Activated effector memory CD4-positive, alpha-beta T cell treated with Interleukin-2 at 50 U/mL for 16 hours (primary cell): ENCODE measurements around the gene SYDE2.
"Not testable (repeated sequence)": the region's sequence is repeated elsewhere in the genome, so short reads cannot be mapped to it uniquely, and the experiment has no call there.

Experiments
- DNase-seq: peaks from one replicate; pipeline ENCODE4 v3.0.0-alpha.2; 2020

Gene SYDE2

GRCh38 chr1:85208488-85208887 lies 7.7 kb upstream of the SYDE2 start:
- no peak for DNase-seq

- DNase-seq = no peak
These were observed 2.9 kb upstream of the SYDE2 start for GRCh38 chr1:85203573-85204171.

- no peak for DNase-seq
These were observed 2.0 kb upstream of the SYDE2 start for GRCh38 chr1:85202864-85203255.

GRCh38 chr1:85202092-85202863 lies 1.5 kb upstream of the SYDE2 start:
- DNase-seq = no peak

- peak; percentile 63 for DNase-seq
These were observed 700 bp upstream of the SYDE2 start for GRCh38 chr1:85201340-85202091.

GRCh38 chr1:85199667-85200462 lies 951 bp downstream of the SYDE2 start:
- DNase-seq = peak; percentile 1

- DNase-seq = no peak
These were observed 2.0 kb downstream of the SYDE2 start for GRCh38 chr1:85198864-85199263.

- no peak for DNase-seq
These were observed 4.5 kb downstream of the SYDE2 start for GRCh38 chr1:85196358-85196757.

GRCh38 chr1:85195703-85196102 lies 5.1 kb downstream of the SYDE2 start:
- DNase-seq = no peak

GRCh38 chr1:85192129-85192528 lies 8.7 kb downstream of the SYDE2 start:
- DNase-seq = not testable (repeated sequence)

- DNase-seq = no peak
These were observed 11.7 kb downstream of the SYDE2 start for GRCh38 chr1:85189120-85189519.

- DNase-seq = no peak
These were observed 12.3 kb downstream of the SYDE2 start for GRCh38 chr1:85188530-85188929.

- not testable (repeated sequence) for DNase-seq
These were observed 13.8 kb downstream of the SYDE2 start for GRCh38 chr1:85187021-85187420.

GRCh38 chr1:85184245-85184644 lies 16.6 kb downstream of the SYDE2 start:
- no peak for DNase-seq

- DNase-seq = no peak
These were observed 18.1 kb downstream of the SYDE2 start for GRCh38 chr1:85182700-85183099.

- DNase-seq = no peak
These were observed 19.9 kb downstream of the SYDE2 start for GRCh38 chr1:85180869-85181268.

- no peak for DNase-seq
These were observed 21.3 kb downstream of the SYDE2 start for GRCh38 chr1:85179522-85179921.

- no peak for DNase-seq
These were observed 22.4 kb downstream of the SYDE2 start for GRCh38 chr1:85178396-85178795.

GRCh38 chr1:85174503-85174902 lies 26.3 kb downstream of the SYDE2 start:
- no peak for DNase-seq

- no peak for DNase-seq
These were observed 28.0 kb downstream of the SYDE2 start for GRCh38 chr1:85172684-85173337.

- DNase-seq = no peak
These were observed 29.1 kb downstream of the SYDE2 start for GRCh38 chr1:85171721-85172120.

GRCh38 chr1:85168884-85169283 lies 31.9 kb downstream of the SYDE2 start:
- no peak for DNase-seq

GRCh38 chr1:85166351-85166750 lies 34.5 kb downstream of the SYDE2 start:
- DNase-seq = no peak
